CD4-positive, alpha-beta memory T cell (primary cell): ENCODE data around the gene TRIM39. TPM values are rescaled to one million over a fixed set of nuclear protein-coding genes. Genes with fewer than 3 reads are reported as not detected.

ENCODE experiments used
- CTCF ChIA-PET: fragments of 350-600 bp; sonication (Branson Sonifier 250); formaldehyde crosslinking; loops from one replicate; lab custom pipeline; 2021; ENCODE audit warnings: inconsistent platforms; ENCODE audit not compliant: partially characterized antibody; lab: Charles Lee
- POLR2A ChIA-PET: fragments of 350-600 bp; sonication (Branson Sonifier 250); formaldehyde crosslinking; loops from one replicate; lab custom pipeline; 2021; ENCODE audit not compliant: partially characterized antibody; lab: Charles Lee
- DNase-seq, 5 donors: peaks; one replicate each; pipeline versions ENCODE4 v3.0.0 to v3.0.0-alpha.2; 2020 to 2022; ENCODE audit warnings: mixed read lengths in 1 of 5
- H3K27ac ChIP-seq: one replicate; pipeline ENCODE4 v1.7.0; 2013; ENCODE audit warnings: low read depth, low read length
- H3K27me3 ChIP-seq: 2 replicates; pipeline ENCODE4 v1.7.0; 2013; ENCODE audit warnings: mild to moderate bottlenecking, low read length, moderate library complexity; ENCODE audit not compliant: insufficient read depth
- H3K36me3 ChIP-seq: 2 replicates; pipeline ENCODE4 v1.7.0; 2013; ENCODE audit warnings: mild to moderate bottlenecking, low read length, moderate library complexity; ENCODE audit not compliant: insufficient read depth
- H3K4me1 ChIP-seq: 2 replicates; pipeline ENCODE4 v1.7.0; 2013; ENCODE audit warnings: mild to moderate bottlenecking, low read length, moderate library complexity; ENCODE audit not compliant: insufficient read depth
- H3K4me3 ChIP-seq, 2 donors: one replicate each; pipeline ENCODE4 v1.7.0; 2013; ENCODE audit warnings: low read length in 2 of 2, mild to moderate bottlenecking in 1 of 2
- H3K9me3 ChIP-seq, 2 donors: one replicate each; pipeline ENCODE4 v1.7.0; 2013; ENCODE audit warnings: low read length in 2 of 2, control low read depth in 1 of 2; ENCODE audit not compliant: control insufficient read depth in 1 of 2
- H3K27ac Mint-ChIP-seq, 7 donors: one replicate each; pipeline ENCODE4 v1.8.0; 2020 to 2021; ENCODE audit warnings: mixed read lengths in 7 of 7, mild to moderate bottlenecking in 6 of 7, inconsistent platforms in 3 of 7, moderate library complexity in 3 of 7
- H3K27me3 Mint-ChIP-seq, 2 donors: one replicate each; pipeline ENCODE4 v1.8.0; 2020 to 2021; ENCODE audit warnings: mixed read lengths in 2 of 2
- H3K36me3 Mint-ChIP-seq, 2 donors: one replicate each; pipeline ENCODE4 v1.8.0; 2020 to 2021; ENCODE audit warnings: mixed read lengths in 2 of 2, inconsistent platforms in 1 of 2, mild to moderate bottlenecking in 1 of 2
- H3K4me1 Mint-ChIP-seq, 4 donors: one replicate each; pipeline ENCODE4 v1.8.0; 2020 to 2021; ENCODE audit warnings: mixed read lengths in 4 of 4, mild to moderate bottlenecking in 1 of 4
- H3K4me3 Mint-ChIP-seq, 8 donors: one replicate each; pipeline ENCODE4 v1.8.0; 2020 to 2021; ENCODE audit warnings: mixed read lengths in 8 of 8, mild to moderate bottlenecking in 7 of 8, moderate library complexity in 6 of 8, inconsistent platforms in 3 of 8
- H3K9me3 Mint-ChIP-seq, 8 donors: one replicate each; pipeline ENCODE4 v1.8.0; 2020 to 2021; ENCODE audit warnings: mixed read lengths in 8 of 8, mild to moderate bottlenecking in 5 of 8, inconsistent platforms in 3 of 8, moderate library complexity in 1 of 8
- intact Hi-C: fragments of 100-400 bp; cut with micrococcal nuclease; formaldehyde crosslinking; loops from one replicate; pipeline ENCODE4 v1.15.1; 2023
- polyA plus RNA-seq, 2 donors: library from polyadenylated mRNA; unstranded; fragments of 300-500 nt; fragmentation: Illumina TruSeq; gene quantifications; one replicate each; pipeline ENCODE4 v1.2.3, GENCODE V29; 2021
- total RNA-seq, 2 experiments: library from RNA; stranded (reverse); gene quantifications; one replicate each; pipeline ENCODE4 v1.2.3, GENCODE V29; 2021

The TRIM39 gene
- total and polyA plus RNA-seq, 4 experiments from 2014 or later: 6.9 to 30.9 (median 23.1) TPM

- Mint-ChIP-seq H3K4me1 (peaks cover 47 to 76% (median 61%) of the 10 kb centered on the region in 4 donors), H3K27ac (peak overlapping the region; percentile 97 to 100 (median 99)), H3K36me3 (peaks cover 11 to 40% of the 10 kb centered on the region in 2 donors), H3K27me3 (no peaks in the 10 kb centered on the region), H3K9me3 (peaks cover 0 to 2% (median 0%) of the 10 kb centered on the region in 8 donors), H3K4me3 (peak overlapping the region; percentile 90 to 97 (median 93))
- Histone ChIP-seq H3K36me3 (peaks cover 14% of the 10 kb centered on the region), H3K9me3 (no peaks in the 10 kb centered on the region), H3K27ac (peak overlapping the region; percentile 99), H3K27me3 (no peaks in the 10 kb centered on the region), H3K4me3 (peak overlapping the region; percentile 68 to 82), H3K4me1 (peaks cover 59% of the 10 kb centered on the region)
- POLR2A ChIA-PET: interaction anchor here (0.6 to 3.4 kb wide), 27 partner anchors 8 to 1216 kb away, joined by 3 to 46 read pairs (median 4); partner anchors contain the start of genes CCHCR1, DDX39B, DHX16 and POLR1H
- peak; percentile 81 to 86 (median 83) for DNase-seq
- CTCF ChIA-PET: interaction anchor here (1.0 to 1.4 kb wide), 4 partner anchors 9 to 112 kb away, joined by 3 to 5 read pairs (median 3); no protein-coding TSS in a partner anchor
- intact Hi-C loops: loop anchor here (1.0 to 5.0 kb wide), 5 partner anchors 19 to 259 kb away; partner anchors contain the start of genes GNL1, PPP1R11, PRR3 and RPP21
These were observed 728 bp upstream of the TRIM39 start for GRCh38 chr6:30325873-30326525.

- peak overlapping the region; percentile 97 to 100 (median 99) for H3K27ac Mint-ChIP-seq
- H3K27me3 Mint-ChIP-seq: no peaks in the 10 kb centered on the region
- peaks cover 38 to 63% (median 51%) of the 10 kb centered on the region in 4 donors for H3K4me1 Mint-ChIP-seq
- peaks cover 47% of the 10 kb centered on the region for H3K4me1 ChIP-seq
- H3K27ac ChIP-seq: peak overlapping the region; percentile 99
- H3K27me3 ChIP-seq: no peaks in the 10 kb centered on the region
- H3K9me3 Mint-ChIP-seq: peaks cover 0 to 2% (median 0%) of the 10 kb centered on the region in 8 donors
- no peaks in the 10 kb centered on the region for H3K9me3 ChIP-seq
- peak overlapping the region; percentile 88 to 98 (median 93) for H3K4me3 Mint-ChIP-seq
- ChIA-PET CTCF (no interaction called here), POLR2A (interaction anchor here (1.0 to 3.4 kb wide), 13 partner anchors 10 to 830 kb away, joined by 3 to 46 read pairs (median 5); partner anchors contain the start of genes CCHCR1, DHX16, POLR1H and RPP21)
- peaks cover 24 to 52% of the 10 kb centered on the region in 2 donors for H3K36me3 Mint-ChIP-seq
- peaks cover 25% of the 10 kb centered on the region for H3K36me3 ChIP-seq
- no peak for DNase-seq
- intact Hi-C loops: loop anchor here (2.0 to 5.0 kb wide), 3 partner anchors 68 to 260 kb away; partner anchors contain the start of genes GNL1, PPP1R11 and PRR3
- peak overlapping the region; percentile 68 to 82 for H3K4me3 ChIP-seq
These were observed 562 bp downstream of the TRIM39 start for GRCh38 chr6:30327232-30327746.

GRCh38 chr6:30328397-30328796, 1.7 kb downstream of the TRIM39 start:
- intact Hi-C loops: loop anchor here (5.0 kb wide), 1 partner anchor 229 kb away; the partner anchor contains the start of genes GNL1 and PRR3
- Mint-ChIP-seq H3K27ac (peak overlapping the region; percentile 42 to 99 (median 99)), H3K4me3 (peak overlapping the region in 2 of 8 donors; percentile 8 to 92), H3K36me3 (peaks cover 24 to 52% of the 10 kb centered on the region in 2 donors), H3K9me3 (peaks cover 0 to 2% (median 0%) of the 10 kb centered on the region in 8 donors), H3K27me3 (no peaks in the 10 kb centered on the region), H3K4me1 (peaks cover 34 to 52% (median 43%) of the 10 kb centered on the region in 4 donors)
- Histone ChIP-seq H3K4me3 (no peak overlapping the region), H3K36me3 (peaks cover 32% of the 10 kb centered on the region), H3K27me3 (no peaks in the 10 kb centered on the region), H3K4me1 (peaks cover 36% of the 10 kb centered on the region), H3K9me3 (no peaks in the 10 kb centered on the region), H3K27ac (peak overlapping the region; percentile 99)
- ChIA-PET POLR2A (interaction anchor here (1.0 to 3.4 kb wide), 2 partner anchors 16 to 115 kb away, joined by 3 to 46 read pairs; partner anchors contain the start of genes RPP21 and TRIM26), CTCF (interaction anchor here (0.8 to 1.7 kb wide), 2 partner anchors 108 to 110 kb away, joined by 3 to 4 read pairs; no protein-coding TSS in a partner anchor)
- no peak for DNase-seq

- H3K4me3 Mint-ChIP-seq: no peak overlapping the region
- no peak overlapping the region for H3K4me3 ChIP-seq
- no peaks in the 10 kb centered on the region for H3K27me3 Mint-ChIP-seq
- peaks cover 32 to 62% of the 10 kb centered on the region in 2 donors for H3K36me3 Mint-ChIP-seq
- H3K9me3 Mint-ChIP-seq: peaks cover 0 to 2% (median 0%) of the 10 kb centered on the region in 8 donors
- POLR2A ChIA-PET: no interaction called here
- CTCF ChIA-PET: interaction anchor here (1.7 kb wide), 1 partner anchor 110 kb away, joined by 4 read pairs; no protein-coding TSS in a partner anchor
- intact Hi-C loops: loop anchor here (5.0 kb wide), 1 partner anchor 228 kb away; the partner anchor contains the start of genes GNL1 and PRR3
- H3K27me3 ChIP-seq: no peaks in the 10 kb centered on the region
- peak overlapping the region in 4 of 7 donors; percentile 36 to 99 (median 87) for H3K27ac Mint-ChIP-seq
- no peak overlapping the region for H3K27ac ChIP-seq
- peaks cover 27% of the 10 kb centered on the region for H3K4me1 ChIP-seq
- H3K4me1 Mint-ChIP-seq: peaks cover 28 to 43% (median 36%) of the 10 kb centered on the region in 4 donors
- H3K9me3 ChIP-seq: no peaks in the 10 kb centered on the region
- peaks cover 32% of the 10 kb centered on the region for H3K36me3 ChIP-seq
- DNase-seq: no peak
These were observed 2.6 kb downstream of the TRIM39 start for GRCh38 chr6:30329331-30329730.

GRCh38 chr6:30331981-30332380, 5.3 kb downstream of the TRIM39 start:
- Mint-ChIP-seq H3K27me3 (no peaks in the 10 kb centered on the region), H3K4me1 (peaks cover 14 to 21% (median 18%) of the 10 kb centered on the region in 4 donors), H3K9me3 (peaks cover 0 to 2% (median 0%) of the 10 kb centered on the region in 8 donors), H3K27ac (peak overlapping the region in 2 of 7 donors; percentile 11), H3K4me3 (no peak overlapping the region), H3K36me3 (peaks cover 51 to 70% of the 10 kb centered on the region in 2 donors)
- ChIA-PET POLR2A (no interaction called here), CTCF (interaction anchor here (1.5 kb wide), 1 partner anchor 112 kb away, joined by 4 read pairs; no protein-coding TSS in a partner anchor)
- no peak overlapping the region for H3K27ac ChIP-seq
- H3K4me1 ChIP-seq: peaks cover 14% of the 10 kb centered on the region
- no peaks in the 10 kb centered on the region for H3K9me3 ChIP-seq
- DNase-seq: no peak
- no peaks in the 10 kb centered on the region for H3K27me3 ChIP-seq
- H3K4me3 ChIP-seq: no peak overlapping the region
- H3K36me3 ChIP-seq: peaks cover 51% of the 10 kb centered on the region
- intact Hi-C loops: no loop called here

- Mint-ChIP-seq H3K36me3 (peaks cover 55 to 68% of the 10 kb centered on the region in 2 donors), H3K27ac (no peak overlapping the region), H3K4me1 (peaks cover 0 to 5% (median under 1%) of the 10 kb centered on the region in 4 donors), H3K27me3 (no peaks in the 10 kb centered on the region), H3K4me3 (no peak overlapping the region), H3K9me3 (no peaks in the 10 kb centered on the region)
- Histone ChIP-seq H3K4me3 (no peak overlapping the region), H3K36me3 (peaks cover 64% of the 10 kb centered on the region), H3K9me3 (no peaks in the 10 kb centered on the region), H3K27me3 (no peaks in the 10 kb centered on the region), H3K4me1 (no peaks in the 10 kb centered on the region), H3K27ac (no peak overlapping the region)
- ChIA-PET POLR2A (no interaction called here), CTCF (no interaction called here)
- DNase-seq: no peak
- intact Hi-C loops: no loop called here
These were observed 7.5 kb downstream of the TRIM39 start for GRCh38 chr6:30334075-30334783.
